Mesenchymal stem cell (in vitro differentiated cells and primary cell): ENCODE results near the gene SAP25.
A peak's percentile ranks its signal among the peaks of the same experiment; 100 is the strongest.

ENCODE experiments used
- DNase-seq: peaks from one replicate; pipeline ENCODE4 v3.0.0-alpha.2; 2013
- H2AFZ ChIP-seq: one replicate; pipeline ENCODE4 v1.6.1; 2013; ENCODE audit warnings: low read depth, mild to moderate bottlenecking, control low read depth, inconsistent platforms, low read length, moderate library complexity
- H2AK5ac ChIP-seq: 2 replicates; pipeline ENCODE4 v1.6.1; 2013; ENCODE audit warnings: low read length, moderate library complexity, mild to moderate bottlenecking, inconsistent platforms; ENCODE audit not compliant: severe bottlenecking
- H2BK120ac ChIP-seq: one replicate; pipeline ENCODE4 v1.6.1; 2013; ENCODE audit warnings: low read depth, mild to moderate bottlenecking, inconsistent platforms, low read length, moderate library complexity
- H2BK12ac ChIP-seq, 2 experiments: one replicate each; pipeline ENCODE4 v1.6.1; 2013; ENCODE audit warnings: inconsistent platforms in 2 of 2, low read length in 2 of 2, mild to moderate bottlenecking in 2 of 2, moderate library complexity in 2 of 2, control low read depth in 1 of 2
- H2BK15ac ChIP-seq: one replicate; pipeline ENCODE4 v1.6.1; 2013; ENCODE audit warnings: mild to moderate bottlenecking, low read depth, inconsistent platforms; ENCODE audit not compliant: poor library complexity, severe bottlenecking
- H2BK5ac ChIP-seq: 2 replicates; pipeline ENCODE4 v1.6.1; 2013; ENCODE audit warnings: low read depth, mild to moderate bottlenecking, low read length, control low read depth, inconsistent platforms; ENCODE audit not compliant: poor library complexity, severe bottlenecking
- H3K14ac ChIP-seq, 2 experiments: one replicate each; pipeline ENCODE4 v1.6.1; 2013; ENCODE audit warnings: inconsistent platforms in 2 of 2, low read length in 2 of 2, control low read depth in 1 of 2, mild to moderate bottlenecking in 1 of 2, moderate library complexity in 1 of 2
- H3K18ac ChIP-seq, 2 experiments: one replicate each; pipeline ENCODE4 v1.6.1; 2013; ENCODE audit warnings: inconsistent platforms in 2 of 2, low read length in 2 of 2, control low read depth in 1 of 2, low read depth in 1 of 2, mild to moderate bottlenecking in 1 of 2
- H3K23ac ChIP-seq, 2 experiments: one replicate each; pipeline ENCODE4 v1.6.1; 2013; ENCODE audit warnings: inconsistent platforms in 2 of 2, low read length in 2 of 2, mild to moderate bottlenecking in 2 of 2, moderate library complexity in 2 of 2, control low read depth in 1 of 2
- H3K27ac ChIP-seq: 2 replicates; pipeline ENCODE4 v1.5.1; 2013; ENCODE audit warnings: mild to moderate bottlenecking, moderate library complexity, low read length, control low read depth, inconsistent platforms; ENCODE audit not compliant: poor library complexity, severe bottlenecking
- H3K27me3 ChIP-seq, 2 experiments: 2 replicates each; pipeline versions ENCODE4 v1.6.1 to v1.7.0; 2013; ENCODE audit warnings: low read length in 2 of 2, mild to moderate bottlenecking in 2 of 2, moderate library complexity in 2 of 2, control low read depth in 1 of 2, inconsistent platforms in 1 of 2; ENCODE audit not compliant: control insufficient read depth in 1 of 2, insufficient read depth in 1 of 2
- H3K36me3 ChIP-seq, 2 experiments: 2 replicates each; pipeline versions ENCODE4 v1.6.1 to v1.7.0; 2013; ENCODE audit warnings: low read length in 2 of 2, control low read depth in 1 of 2, inconsistent platforms in 1 of 2, low read depth in 1 of 2, mild to moderate bottlenecking in 1 of 2; ENCODE audit not compliant: insufficient read depth in 2 of 2, control insufficient read depth in 1 of 2
- H3K4ac ChIP-seq, 2 experiments: one replicate each; pipeline ENCODE4 v1.6.1; 2013; ENCODE audit warnings: inconsistent platforms in 2 of 2, low read length in 2 of 2, mild to moderate bottlenecking in 2 of 2, moderate library complexity in 2 of 2, control low read depth in 1 of 2, low read depth in 1 of 2
- H3K4me1 ChIP-seq: 2 replicates; pipeline ENCODE4 v1.6.1; 2013; ENCODE audit warnings: low read depth, low read length, control low read depth; ENCODE audit not compliant: control insufficient read depth, insufficient read depth
- H3K4me2 ChIP-seq: 2 replicates; pipeline ENCODE4 v1.6.1; 2013; ENCODE audit warnings: low read length, mild to moderate bottlenecking, inconsistent platforms; ENCODE audit not compliant: poor library complexity, severe bottlenecking
- H3K4me3 ChIP-seq, 2 experiments: 2 replicates each; pipeline versions ENCODE4 v1.5.1 to v1.7.0; 2013; ENCODE audit warnings: low read length in 2 of 2, mild to moderate bottlenecking in 2 of 2, control low read depth in 1 of 2, low read depth in 1 of 2; ENCODE audit not compliant: insufficient read depth in 1 of 2
- H3K79me1 ChIP-seq: replicated peaks from 2 replicates; pipeline ENCODE4 v1.6.1; 2013; ENCODE audit warnings: mild to moderate bottlenecking, control low read depth, low read length, inconsistent platforms; ENCODE audit not compliant: poor library complexity, severe bottlenecking
- H3K9ac ChIP-seq: 2 replicates; pipeline ENCODE4 v1.7.0; 2013; ENCODE audit warnings: mild to moderate bottlenecking, low read length, moderate library complexity
- H3K9me3 ChIP-seq: 2 replicates; pipeline ENCODE4 v1.7.0; 2013; ENCODE audit warnings: mild to moderate bottlenecking, low read length; ENCODE audit not compliant: control insufficient read depth
- H4K8ac ChIP-seq: one replicate; pipeline ENCODE4 v1.6.1; 2013; ENCODE audit warnings: inconsistent platforms, mild to moderate bottlenecking, low read length, moderate library complexity
- H4K91ac ChIP-seq: one replicate; pipeline ENCODE4 v1.6.1; 2013; ENCODE audit warnings: mild to moderate bottlenecking, low read length, inconsistent platforms
- WGBS: methylation state at CpG from one replicate; pipeline ENCODE4 v1.1.7; 2013; ENCODE audit warnings: mixed read lengths; 5-methylcytosine and 5-hydroxymethylcytosine counted together

The SAP25 gene

DNA sequence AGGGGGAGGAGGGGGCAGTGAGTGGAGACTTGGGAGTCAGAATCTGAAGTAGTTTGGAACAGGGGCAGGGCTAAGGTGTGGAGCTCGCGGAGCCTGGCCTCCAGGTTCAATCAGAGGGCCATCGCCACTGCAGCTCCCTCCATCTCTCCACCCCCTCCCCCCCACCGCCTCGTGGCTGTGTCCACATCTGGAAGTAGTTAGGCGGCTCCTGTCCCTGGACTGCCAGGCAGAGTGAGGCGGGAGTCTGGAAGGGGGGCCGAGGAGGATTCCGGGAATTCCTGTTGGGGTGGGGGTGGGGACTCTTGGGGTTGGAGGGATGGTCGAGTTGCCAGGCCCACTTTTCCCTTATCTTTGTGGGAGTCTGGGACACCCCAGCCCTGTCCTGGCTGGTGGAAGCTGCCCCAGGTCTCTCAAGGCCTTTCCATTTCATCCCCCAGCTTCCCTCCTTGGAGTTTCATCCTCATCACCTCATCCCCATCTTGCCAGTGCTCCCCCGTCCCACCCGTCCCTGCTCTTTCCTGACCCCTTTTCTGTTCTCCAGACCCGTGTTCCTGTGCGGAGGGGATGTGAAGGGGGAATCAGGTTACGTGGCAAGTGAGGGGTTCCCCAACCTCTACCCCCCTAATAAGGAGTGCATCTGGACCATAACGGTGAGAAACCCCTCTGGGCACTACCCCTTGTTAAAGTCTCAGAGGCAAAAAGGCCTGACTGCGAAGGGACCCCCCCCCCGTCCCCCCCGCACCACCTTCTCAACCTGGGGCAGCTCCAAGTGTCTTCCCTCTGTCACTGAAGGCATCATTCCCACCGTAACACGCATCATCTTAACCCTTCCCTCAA is 29.4 kb upstream of the SAP25 start:
- Histone ChIP-seq H3K4me1 (peaks cover 41% of the 10 kb centered on the region), H2BK120ac (peak overlapping the region; percentile 99), H3K14ac (peak overlapping the region; percentile 41 to 86), H3K23ac (peak overlapping the region in 1 of 2 experiments; percentile 10), H3K9ac (peak overlapping the region; percentile 88), H3K79me1 (peaks cover 2% of the 10 kb centered on the region), H3K4me2 (peak overlapping the region; percentile 81), H4K91ac (peak overlapping the region; percentile 97), H3K18ac (peak overlapping the region; percentile 70 to 94), H3K4me3 (peak overlapping the region in 1 of 2 experiments; percentile 92), H2BK12ac (peak overlapping the region; percentile 89 to 93), H4K8ac (peak overlapping the region; percentile 95), H2AK5ac (peak overlapping the region; percentile 52), H3K4ac (peak overlapping the region; percentile 52 to 99), H2AFZ (no peak overlapping the region), H3K36me3 (peaks cover 12 to 29% of the 10 kb centered on the region in 2 experiments), H2BK15ac (peak overlapping the region; percentile 97), H3K27me3 (no peaks in the 10 kb centered on the region), H2BK5ac (no peak overlapping the region), H3K27ac (peak overlapping the region; percentile 74), H3K9me3 (no peaks in the 10 kb centered on the region)
- WGBS: 16% methylated on average over 17 of the region's 21 CpGs
- DNase-seq: peak; percentile 72

GRCh38 chr7:100600730-100601038 is 27.0 kb upstream of the SAP25 start:
- Histone ChIP-seq H3K27ac (no peak overlapping the region), H3K18ac (no peak overlapping the region), H3K9ac (no peak overlapping the region), H2BK120ac (no peak overlapping the region), H3K23ac (peak overlapping the region in 1 of 2 experiments; percentile 34), H3K4me1 (peaks cover 38% of the 10 kb centered on the region), H4K8ac (peak overlapping the region; percentile 75), H2BK12ac (peak overlapping the region in 1 of 2 experiments; percentile 4), H2AK5ac (no peak overlapping the region), H3K27me3 (no peaks in the 10 kb centered on the region), H2BK5ac (no peak overlapping the region), H3K4me2 (no peak overlapping the region), H3K4me3 (no peak overlapping the region), H4K91ac (peak overlapping the region; percentile 89), H2AFZ (no peak overlapping the region), H3K79me1 (peaks cover 2% of the 10 kb centered on the region), H3K14ac (no peak overlapping the region), H2BK15ac (peak overlapping the region; percentile 67), H3K36me3 (peaks cover 6 to 12% of the 10 kb centered on the region in 2 experiments), H3K4ac (peak overlapping the region in 1 of 2 experiments; percentile 9), H3K9me3 (no peaks in the 10 kb centered on the region)
- 84% methylated on average over 9 of the region's 9 CpGs for WGBS
- DNase-seq: no peak

DNA sequence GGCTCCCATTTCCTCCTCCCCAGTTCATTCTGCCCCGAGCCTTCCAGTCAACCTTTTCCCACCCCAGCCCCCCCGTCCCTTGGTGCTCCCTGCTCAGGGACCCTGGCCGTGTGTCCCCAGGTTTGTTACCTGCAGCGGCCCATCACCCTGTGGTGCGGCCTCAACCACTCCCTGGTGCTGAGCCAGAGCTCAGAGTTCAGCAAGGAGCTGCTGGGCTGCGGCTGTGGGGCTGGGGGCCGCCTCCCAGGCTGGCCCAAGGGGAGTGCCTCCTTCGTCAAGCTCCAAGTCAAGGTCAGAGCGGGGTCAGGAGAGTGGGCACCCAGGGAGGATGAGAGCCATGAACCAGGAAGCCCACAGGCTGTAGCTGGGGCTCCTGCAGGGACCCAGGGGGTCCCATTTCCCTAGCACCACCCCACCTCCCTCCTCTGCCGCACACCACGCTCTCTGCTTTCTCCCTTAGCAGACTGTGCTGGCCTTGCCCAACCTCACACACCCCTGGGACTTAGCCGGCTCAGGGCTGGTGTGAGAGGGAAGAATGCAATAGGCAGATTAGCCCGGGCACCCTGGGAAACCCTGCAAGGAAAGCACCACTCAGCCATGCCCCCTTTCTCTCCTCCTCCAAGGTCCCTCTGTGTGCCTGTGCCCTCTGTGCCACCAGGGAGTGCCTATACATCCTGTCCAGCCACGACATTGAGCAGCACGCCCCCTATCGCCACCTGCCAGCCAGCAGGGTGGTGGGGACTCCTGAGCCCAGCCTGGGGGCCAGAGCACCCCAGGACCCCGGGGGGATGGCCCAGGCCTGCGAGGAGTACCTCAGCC is 26.4 kb upstream of the SAP25 start:
- Histone ChIP-seq H2BK5ac (no peak overlapping the region), H3K14ac (peak overlapping the region in 1 of 2 experiments; percentile 76), H2AK5ac (no peak overlapping the region), H3K27me3 (no peaks in the 10 kb centered on the region), H3K4ac (peak overlapping the region; percentile 9 to 49), H2BK12ac (peak overlapping the region in 1 of 2 experiments; percentile 64), H3K23ac (peak overlapping the region in 1 of 2 experiments; percentile 34), H3K4me3 (no peak overlapping the region), H2AFZ (no peak overlapping the region), H3K9me3 (no peaks in the 10 kb centered on the region), H3K27ac (no peak overlapping the region), H3K79me1 (peaks cover 2% of the 10 kb centered on the region), H3K4me1 (peaks cover 32% of the 10 kb centered on the region), H3K18ac (peak overlapping the region in 1 of 2 experiments; percentile 21), H4K8ac (peak overlapping the region; percentile 75), H3K4me2 (no peak overlapping the region), H2BK120ac (peak overlapping the region; percentile 49), H3K36me3 (peaks cover 1 to 12% of the 10 kb centered on the region in 2 experiments), H2BK15ac (peak overlapping the region; percentile 67), H3K9ac (no peak overlapping the region), H4K91ac (peak overlapping the region; percentile 89)
- 85% methylated on average over 18 of the region's 18 CpGs for WGBS
- DNase-seq: no peak

- Histone ChIP-seq H3K4me3 (no peak overlapping the region), H3K4me2 (no peak overlapping the region), H4K8ac (no peak overlapping the region), H3K27ac (no peak overlapping the region), H3K4me1 (peaks cover 22% of the 10 kb centered on the region), H2BK12ac (no peak overlapping the region), H3K9me3 (no peaks in the 10 kb centered on the region), H3K4ac (no peak overlapping the region), H2BK120ac (no peak overlapping the region), H3K27me3 (no peaks in the 10 kb centered on the region), H3K36me3 (peaks cover 0 to 12% of the 10 kb centered on the region in 2 experiments), H2BK5ac (no peak overlapping the region), H3K23ac (no peak overlapping the region), H2AFZ (no peak overlapping the region), H2BK15ac (no peak overlapping the region), H3K18ac (peak overlapping the region in 1 of 2 experiments; percentile 70), H4K91ac (no peak overlapping the region), H2AK5ac (no peak overlapping the region), H3K9ac (no peak overlapping the region), H3K14ac (no peak overlapping the region), H3K79me1 (peaks cover 2% of the 10 kb centered on the region)
- peak; percentile 30 for DNase-seq
- WGBS: 93% methylated on average over 4 of the region's 4 CpGs
Observed at GRCh38 chr7:100598425-100598824, 24.7 kb upstream of the SAP25 start.
